GM21786 (cell line): Measurements from ENCODE around the gene KRTAP5-4.
A peak's percentile ranks its signal among the peaks of the same experiment; 100 is the strongest.

Experiments
- ATAC-seq: cut with Tn5 transposase; IDR thresholded peaks from one replicate; pipeline ENCODE4 v1.9.1; 2021; ENCODE audit not compliant: unreplicated experiment

KRTAP5-4 gene

GRCh38 chr11:1573903-1574237 lies 48.1 kb downstream of the KRTAP5-4 start:
- peak; percentile 17 for ATAC-seq

DNA sequence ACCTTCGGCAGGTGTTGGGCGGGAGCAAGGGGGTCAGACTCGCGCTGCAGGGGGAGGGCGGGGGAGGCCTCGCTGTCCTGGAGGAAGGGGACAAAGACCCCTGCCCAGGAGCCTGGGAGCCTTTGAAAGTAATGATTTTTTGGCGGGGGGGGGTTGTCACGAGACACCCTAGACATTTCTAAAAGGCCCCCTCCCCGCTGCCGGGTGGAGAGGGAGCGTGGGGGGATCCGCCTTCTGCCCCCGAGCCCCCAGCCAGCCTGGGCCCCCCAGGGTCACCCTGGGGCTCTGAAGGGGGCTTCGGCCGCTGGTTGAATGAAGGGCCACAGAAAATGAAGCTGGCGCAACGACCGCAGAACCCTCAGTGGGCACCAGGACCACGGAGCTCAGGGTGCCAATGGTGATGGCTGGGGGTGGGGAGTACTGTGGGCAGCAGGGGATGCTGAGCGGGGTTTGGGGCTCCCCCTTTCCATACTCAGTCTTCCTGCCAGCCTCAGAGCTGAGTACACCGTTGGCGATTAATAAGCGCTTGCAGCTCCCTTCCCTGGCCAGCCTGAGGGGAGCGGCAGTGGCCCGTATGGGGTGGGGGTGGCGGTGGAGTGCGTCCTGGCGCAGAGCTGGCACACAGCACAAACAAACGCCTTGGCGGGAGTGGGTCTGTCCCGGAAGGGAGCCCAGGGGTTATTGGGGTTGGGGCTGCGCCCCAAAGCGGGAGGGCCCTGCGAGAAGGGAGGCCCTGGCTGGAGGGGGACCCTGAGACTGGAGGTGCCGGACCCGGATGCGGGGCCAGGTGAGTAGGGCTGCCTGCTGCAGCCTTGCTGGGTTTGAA lies 48.6 kb downstream of the KRTAP5-4 start:
- ATAC-seq: no peak

DNA sequence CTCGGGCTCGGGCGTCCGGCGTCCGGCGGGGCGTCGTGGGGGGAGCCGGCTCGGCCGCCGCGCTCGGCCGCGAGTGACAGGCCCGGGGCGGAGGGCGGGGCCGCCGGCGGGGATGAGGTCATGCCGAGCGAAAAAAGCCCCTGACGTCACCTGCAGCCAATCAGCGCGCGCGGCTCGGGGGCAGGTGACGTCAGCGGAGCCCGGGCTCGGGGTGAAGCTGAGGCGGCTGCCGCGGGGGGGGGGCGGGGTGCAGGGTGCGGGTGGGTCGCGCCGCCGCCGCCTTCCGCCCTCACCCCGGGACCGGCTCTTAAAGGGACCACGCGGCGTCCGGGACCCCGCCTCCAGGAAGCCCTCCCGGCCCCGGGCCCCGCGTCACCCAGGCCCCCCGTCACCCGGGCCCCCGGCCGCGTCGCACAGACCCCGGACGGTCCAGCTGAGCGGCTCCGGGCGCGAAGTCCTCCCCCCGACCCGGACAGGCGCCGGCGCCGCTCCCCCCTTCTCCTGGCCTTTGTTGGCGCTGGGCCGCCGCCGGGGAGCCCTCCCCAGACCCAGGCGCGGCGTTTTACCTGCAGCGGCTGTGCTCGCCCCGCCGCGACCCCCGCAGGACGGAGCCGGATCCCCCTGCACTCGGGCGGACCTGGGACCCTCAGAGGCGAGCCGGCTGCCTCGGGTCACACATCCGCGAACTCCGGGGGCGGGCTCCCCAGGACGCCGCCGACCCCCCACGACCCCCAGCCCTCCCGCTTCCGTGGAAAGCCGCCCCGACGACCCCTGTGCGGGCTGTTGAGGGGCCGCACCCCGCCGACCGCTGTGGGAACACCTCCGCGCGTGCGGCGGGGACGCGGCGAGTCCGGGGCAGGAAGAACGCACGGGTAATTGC lies 49.5 kb downstream of the KRTAP5-4 start, which contains the start of gene DUSP8:
TSS of gene DUSP8 (minus strand) at position 75 of the 880 bp plus-strand sequence. CDS start 6,445 bp downstream, outside the sequence.
- no peak for ATAC-seq

DNA sequence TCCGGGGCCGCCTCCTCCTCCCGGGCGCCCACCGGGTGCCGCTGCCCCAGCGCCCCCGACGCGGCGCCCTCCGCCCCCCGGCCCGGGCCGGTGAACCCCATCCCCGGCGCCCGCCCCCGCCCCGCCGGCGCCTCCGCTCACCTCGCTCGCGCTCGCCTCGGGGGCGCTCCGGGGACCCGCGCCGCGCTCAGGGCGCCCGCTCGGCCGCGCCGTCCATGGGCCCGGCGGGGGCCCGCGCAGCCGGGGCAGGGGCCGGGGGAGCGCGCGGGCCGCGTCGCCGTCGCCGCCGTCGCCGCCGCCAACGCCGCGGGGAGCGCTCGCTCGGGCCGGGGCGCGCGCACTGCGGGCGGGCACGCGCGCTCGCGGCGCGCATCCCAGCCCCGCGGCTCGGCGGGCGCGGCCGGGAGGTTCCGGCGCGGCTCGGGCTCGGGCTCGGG lies 50.2 kb downstream of the KRTAP5-4 start:
- ATAC-seq: no peak
